ENCODE measurements around the gene ATP10B. TPM values are rescaled to one million over a fixed set of nuclear protein-coding genes. Genes with fewer than 3 reads are reported as not detected.

Gene ATP10B
- total RNA-seq, 6 experiments from 2014 or later, result not detected

GRCh38 chr5:160685219-160685618 is 166.8 kb downstream of the ATP10B start:
- H3K4me3 Mint-ChIP-seq, result no peak overlapping the region
- DNase-seq, result no peak
- no peak for TF ChIP-seq CTCF (IDR thresholded peaks at IDR 0.05)
- H3K36me3 Mint-ChIP-seq (ENCODE audit: low read depth), result 0 out of 2 replicates have a peak, but pooled peaks cover 3% of the 10 kb centered on the region
- no peak overlapping the region for H3K27ac Mint-ChIP-seq
- peaks cover 16% of the 10 kb centered on the region for H3K9me3 Mint-ChIP-seq
- no peaks in the 10 kb centered on the region for H3K4me1 Mint-ChIP-seq (ENCODE audit: low read depth)
- H3K27me3 Mint-ChIP-seq (ENCODE audit: insufficient read depth), result no peaks in the 10 kb centered on the region; the same call in 1 of the 2 replicates

GRCh38 chr5:160679567-160680309 is 172.3 kb downstream of the ATP10B start:
- no peaks in the 10 kb centered on the region for H3K36me3 Mint-ChIP-seq (ENCODE audit: low read depth)
- no peaks in the 10 kb centered on the region; the same call in 1 of the 2 replicates for H3K27me3 Mint-ChIP-seq (ENCODE audit: insufficient read depth)
- no peak for TF ChIP-seq CTCF (IDR thresholded peaks at IDR 0.05)
- no peak overlapping the region for H3K27ac Mint-ChIP-seq
- H3K4me3 Mint-ChIP-seq, result no peak overlapping the region
- DNase-seq, result no peak
- H3K4me1 Mint-ChIP-seq (ENCODE audit: low read depth), result no peaks in the 10 kb centered on the region
- H3K9me3 Mint-ChIP-seq, result peaks cover 16% of the 10 kb centered on the region

GRCh38 chr5:160675988-160676387 is 176.0 kb downstream of the ATP10B start:
- no peaks in the 10 kb centered on the region for H3K36me3 Mint-ChIP-seq (ENCODE audit: low read depth)
- no peak for TF ChIP-seq CTCF (IDR thresholded peaks at IDR 0.05)
- H3K4me1 Mint-ChIP-seq (ENCODE audit: low read depth), result no peaks in the 10 kb centered on the region
- no peak for DNase-seq
- H3K9me3 Mint-ChIP-seq, result peaks cover 22% of the 10 kb centered on the region
- no peak overlapping the region for H3K4me3 Mint-ChIP-seq
- H3K27me3 Mint-ChIP-seq (ENCODE audit: insufficient read depth), result no peaks in the 10 kb centered on the region
- no peak overlapping the region for H3K27ac Mint-ChIP-seq

- Mint-ChIP-seq H3K36me3 (ENCODE audit: low read depth) (no peaks in the 10 kb centered on the region), H3K27ac (no peak overlapping the region), H3K4me1 (ENCODE audit: low read depth) (no peaks in the 10 kb centered on the region), H3K9me3 (peaks cover 27% of the 10 kb centered on the region), H3K4me3 (no peak overlapping the region), H3K27me3 (ENCODE audit: insufficient read depth) (no peaks in the 10 kb centered on the region)
- DNase-seq, result no peak
- TF ChIP-seq CTCF (IDR thresholded peaks at IDR 0.05), result no peak
Observed at GRCh38 chr5:160674901-160675300, 177.1 kb downstream of the ATP10B start.

- Mint-ChIP-seq H3K9me3 (peaks cover 27% of the 10 kb centered on the region), H3K4me1 (ENCODE audit: low read depth) (no peaks in the 10 kb centered on the region), H3K4me3 (no peak overlapping the region), H3K27ac (no peak overlapping the region), H3K27me3 (ENCODE audit: insufficient read depth) (no peaks in the 10 kb centered on the region), H3K36me3 (ENCODE audit: low read depth) (no peaks in the 10 kb centered on the region)
- no peak for TF ChIP-seq CTCF (IDR thresholded peaks at IDR 0.05)
- no peak for DNase-seq
Observed at GRCh38 chr5:160672521-160672920, 179.5 kb downstream of the ATP10B start.

Data from HFFc6 (cell line).